SH-SY5Y (cell line): ENCODE measurements around the gene HMGA1.

ENCODE experiments used
- GATA2 ChIP-seq: IDR thresholded peaks from 2 replicates; pipeline ENCODE4 v1.6.1; 2011; ENCODE audit warnings: mild to moderate bottlenecking, low read depth, low read length
- GATA3 ChIP-seq: IDR thresholded peaks from 2 replicates; pipeline ENCODE4 v1.6.1; 2011; ENCODE audit warnings: low read depth, mild to moderate bottlenecking, low read length, moderate library complexity

- no peak for TF ChIP-seq GATA2
- no peak for TF ChIP-seq GATA3
These were observed 32.0 kb upstream of the HMGA1 start for GRCh38 chr6:34204693-34205092.
